Upper lobe of left lung (tissue), 6 donors: ENCODE data around the gene GSAP. TPM values are rescaled to one million over a fixed set of nuclear protein-coding genes. Genes with fewer than 3 reads are reported as not detected.
A peak's percentile ranks its signal among the peaks of the same experiment; 100 is the strongest.

Experiments used
- ATAC-seq, 2 donors: fragments of 200-7000 bp; cut with Tn5 transposase; one replicate each; pipeline ENCODE4 v1.9.1; 2022; ENCODE audit warnings: mild to moderate bottlenecking in 2 of 2, moderate library complexity in 2 of 2; ENCODE audit not compliant: low FRiP score in 2 of 2
- DNase-seq, 2 donors: peaks; one replicate each; pipeline ENCODE4 v3.0.0-alpha.2; 2019 to 2020
- H3K27ac ChIP-seq, 4 donors: fragments of 200-600 bp; sonication (generic); one replicate each; pipeline ENCODE4 v1.5.1; 2016 to 2019
- H3K27me3 ChIP-seq, 4 donors: fragments of 200-600 bp; sonication (generic); one replicate each; pipeline ENCODE4 v1.5.1; 2017 to 2019
- H3K36me3 ChIP-seq, 4 donors: fragments of 200-600 bp; sonication (generic); one replicate each; pipeline ENCODE4 v1.5.1; 2016 to 2019
- H3K4me1 ChIP-seq, 4 donors: fragments of 200-600 bp; sonication (generic); one replicate each; pipeline ENCODE4 v1.5.1; 2018 to 2019
- H3K4me3 ChIP-seq, 4 donors: fragments of 200-600 bp; sonication (generic); one replicate each; pipeline ENCODE4 v1.5.1; 2017 to 2019; ENCODE audit warnings: mild to moderate bottlenecking in 2 of 4, moderate library complexity in 1 of 4
- H3K9me3 ChIP-seq, 4 donors: fragments of 200-600 bp; sonication (generic); one replicate each; pipeline ENCODE4 v1.5.1; 2018 to 2019
- CTCF ChIP-seq, 6 experiments: fragments of 450-650 bp in 4 of 6; fragments of 200-600 bp in 2 of 6; sonication (generic) in 2 of 6; IDR thresholded peaks; one replicate each; pipeline ENCODE4 v1.5.1; 2016 to 2019; ENCODE audit warnings: antibody characterized with exemption in 6 of 6
- EP300 ChIP-seq, 4 donors: sonication (generic); formaldehyde crosslinking; IDR thresholded peaks; one replicate each; pipeline ENCODE4 v1.5.1; 2017; ENCODE audit warnings: antibody characterized with exemption in 4 of 4, control low read depth in 2 of 4
- POLR2A ChIP-seq, 4 donors: fragments of 450-650 bp; IDR thresholded peaks; one replicate each; pipeline ENCODE4 v1.5.1; 2016 to 2017; ENCODE audit warnings: antibody characterized with exemption in 4 of 4, mild to moderate bottlenecking in 2 of 4
- POLR2AphosphoS5 ChIP-seq, 2 donors: sonication (generic); formaldehyde crosslinking; IDR thresholded peaks; one replicate each; pipeline ENCODE4 v1.5.1; 2017; ENCODE audit warnings: antibody characterized with exemption in 2 of 2
- WGBS, 2 donors: methylation state at CpG; one replicate each; pipeline ENCODE4 v1.1.5; 2017 to 2018; 5-methylcytosine and 5-hydroxymethylcytosine counted together
- total RNA-seq, 6 donors: library from RNA; depleted of rRNA in 4 of 6; stranded (reverse); fragments of >200 nt in 4 of 6; gene quantifications; one replicate each; pipeline versions ENCODE4 v1.1.0 to v1.2.1, GENCODE V29; 2016 to 2021
- donor health status: DM: no; HTN: no; CAD: no; lungs with moderate emphysema.
- donor health status: DM: no; HTN: yes; CAD: no; lungs with severe emphysema.

GSAP gene
- total RNA-seq, 6 donors from 2014 or later: 44.0 to 160 (median 73.8) TPM

- ATAC-seq (peak in 1 of 2 donors; percentile 45), DNase-seq (peak in 1 of 2 donors; percentile 70)
- peaks cover 0 to 24% (median 12%) of the 10 kb centered on the region in 4 donors for H3K4me1 ChIP-seq
These were observed 146.6 kb downstream of the GSAP start for GRCh38 chr7:77269360-77270093.

GRCh38 chr7:77266291-77266794 is 149.8 kb downstream of the GSAP start:
- Histone ChIP-seq H3K27me3 (no peaks in the 10 kb centered on the region), H3K4me1 (peaks cover 0 to 20% (median 11%) of the 10 kb centered on the region in 4 donors), H3K4me3 (no peak overlapping the region), H3K27ac (no peak overlapping the region), H3K36me3 (no peaks in the 10 kb centered on the region), H3K9me3 (no peaks in the 10 kb centered on the region)
- 86 to 88% methylated on average over 2 of the region's 2 CpGs for WGBS, 2 donors
- TF ChIP-seq CTCF (IDR thresholded peaks at IDR 0.05): no peak
- no peak for TF ChIP-seq EP300 (IDR thresholded peaks at IDR 0.05)
- no peak for TF ChIP-seq POLR2AphosphoS5 (IDR thresholded peaks at IDR 0.05)
- TF ChIP-seq POLR2A (IDR thresholded peaks at IDR 0.05): no peak
- DNase-seq (no peak), ATAC-seq (no peak)

More at GRCh38 chr7:77269360-77270093, 146.6 kb downstream of the GSAP start:
- WGBS, 2 donors: 56 to 61% methylated on average over 4 of the region's 4 CpGs
- no peak for TF ChIP-seq EP300 (IDR thresholded peaks at IDR 0.05)
- Histone ChIP-seq H3K27me3 (no peaks in the 10 kb centered on the region), H3K27ac (peak overlapping the region in 2 of 4 donors; percentile 7 to 35), H3K36me3 (no peaks in the 10 kb centered on the region), H3K9me3 (no peaks in the 10 kb centered on the region), H3K4me3 (no peak overlapping the region)

- DNase-seq: no peak
These were observed 150.5 kb downstream of the GSAP start for GRCh38 chr7:77265666-77266065.

GRCh38 chr7:77262316-77262715 is 153.8 kb downstream of the GSAP start:
- H3K27me3 ChIP-seq: no peaks in the 10 kb centered on the region
- H3K4me1 ChIP-seq: no peaks in the 10 kb centered on the region
- TF ChIP-seq EP300 (IDR thresholded peaks at IDR 0.05): no peak
- no peak for TF ChIP-seq POLR2AphosphoS5 (IDR thresholded peaks at IDR 0.05)
- TF ChIP-seq POLR2A (IDR thresholded peaks at IDR 0.05): no peak
- no peak for TF ChIP-seq CTCF (IDR thresholded peaks at IDR 0.05)
- 87 to 89% methylated on average over 4 of the region's 4 CpGs for WGBS, 2 donors
- ATAC-seq (no peak), DNase-seq (no peak)
- no peak overlapping the region for H3K4me3 ChIP-seq
- H3K27ac ChIP-seq: no peak overlapping the region
- H3K36me3 ChIP-seq: no peaks in the 10 kb centered on the region
- no peaks in the 10 kb centered on the region for H3K9me3 ChIP-seq

More at GRCh38 chr7:77265666-77266065, 150.5 kb downstream of the GSAP start:
- Histone ChIP-seq H3K4me1 (peaks cover 0 to 17% (median 8%) of the 10 kb centered on the region in 4 donors), H3K4me3 (no peak overlapping the region), H3K27ac (no peak overlapping the region), H3K9me3 (no peaks in the 10 kb centered on the region), H3K27me3 (no peaks in the 10 kb centered on the region), H3K36me3 (no peaks in the 10 kb centered on the region)
- no peak for ATAC-seq
- 81 to 85% methylated on average over 4 of the region's 4 CpGs for WGBS, 2 donors
- TF ChIP-seq POLR2A (IDR thresholded peaks at IDR 0.05) (no peak), CTCF (IDR thresholded peaks at IDR 0.05) (no peak), EP300 (IDR thresholded peaks at IDR 0.05) (no peak), POLR2AphosphoS5 (IDR thresholded peaks at IDR 0.05) (no peak)

Other genes with a start within 250 kb of the GSAP start
- 10 to 100 TPM in 5 of 6 donors, 1 to 10 TPM in 1; 4.2 to 47.3 (median 19.0) TPM for gene FGL2, start 216.5 kb downstream of the GSAP start, total RNA-seq
- gene PTPN12, start 120.9 kb upstream of the GSAP start, total RNA-seq: 100 to 1,000 TPM; 104 to 211 (median 136) TPM